Vagina (tissue), 2 donors: ENCODE results near the gene IL3RA.

Source experiments
- CTCF ChIP-seq, 3 experiments: fragments of 450-650 bp in 2 of 3; fragments of 200-600 bp in 1 of 3; sonication (generic) in 1 of 3; IDR thresholded peaks; one replicate each; pipeline ENCODE4 v1.5.1; 2017 to 2019; ENCODE audit warnings: antibody characterized with exemption in 3 of 3, mild to moderate bottlenecking in 2 of 3, moderate library complexity in 2 of 3
- POLR2A ChIP-seq, 2 donors: fragments of 450-650 bp; IDR thresholded peaks; one replicate each; pipeline ENCODE4 v1.6.1; 2017; ENCODE audit warnings: antibody characterized with exemption in 2 of 2, mild to moderate bottlenecking in 2 of 2, moderate library complexity in 2 of 2
- POLR2AphosphoS5 ChIP-seq, 2 donors: sonication (generic); formaldehyde crosslinking; IDR thresholded peaks; one replicate each; pipeline ENCODE4 v1.9.0; 2017; ENCODE audit warnings: antibody characterized with exemption in 2 of 2, mild to moderate bottlenecking in 2 of 2, low read depth in 1 of 2; ENCODE audit not compliant: insufficient read depth in 1 of 2

- TF ChIP-seq POLR2AphosphoS5 (IDR thresholded peaks at IDR 0.05; ENCODE audit: insufficient read depth in 1 of 2, low read depth in 1 of 2) (no peak), CTCF (IDR thresholded peaks at IDR 0.05) (no peak), POLR2A (IDR thresholded peaks at IDR 0.05) (no peak)
These were observed 62.1 kb downstream of the IL3RA start for GRCh38 chrX:1398431-1399340.
